GM19467 (cell line): ENCODE measurements around the gene PCBP3.

Experiments
- ATAC-seq: cut with Tn5 transposase; IDR thresholded peaks from one replicate; pipeline ENCODE4 v1.9.1; 2021; ENCODE audit warnings: mild to moderate bottlenecking, moderate library complexity; ENCODE audit not compliant: unreplicated experiment

The PCBP3 gene

GRCh38 chr21:45899317-45900033 lies 255.9 kb downstream of the PCBP3 start:
- no peak for ATAC-seq

DNA sequence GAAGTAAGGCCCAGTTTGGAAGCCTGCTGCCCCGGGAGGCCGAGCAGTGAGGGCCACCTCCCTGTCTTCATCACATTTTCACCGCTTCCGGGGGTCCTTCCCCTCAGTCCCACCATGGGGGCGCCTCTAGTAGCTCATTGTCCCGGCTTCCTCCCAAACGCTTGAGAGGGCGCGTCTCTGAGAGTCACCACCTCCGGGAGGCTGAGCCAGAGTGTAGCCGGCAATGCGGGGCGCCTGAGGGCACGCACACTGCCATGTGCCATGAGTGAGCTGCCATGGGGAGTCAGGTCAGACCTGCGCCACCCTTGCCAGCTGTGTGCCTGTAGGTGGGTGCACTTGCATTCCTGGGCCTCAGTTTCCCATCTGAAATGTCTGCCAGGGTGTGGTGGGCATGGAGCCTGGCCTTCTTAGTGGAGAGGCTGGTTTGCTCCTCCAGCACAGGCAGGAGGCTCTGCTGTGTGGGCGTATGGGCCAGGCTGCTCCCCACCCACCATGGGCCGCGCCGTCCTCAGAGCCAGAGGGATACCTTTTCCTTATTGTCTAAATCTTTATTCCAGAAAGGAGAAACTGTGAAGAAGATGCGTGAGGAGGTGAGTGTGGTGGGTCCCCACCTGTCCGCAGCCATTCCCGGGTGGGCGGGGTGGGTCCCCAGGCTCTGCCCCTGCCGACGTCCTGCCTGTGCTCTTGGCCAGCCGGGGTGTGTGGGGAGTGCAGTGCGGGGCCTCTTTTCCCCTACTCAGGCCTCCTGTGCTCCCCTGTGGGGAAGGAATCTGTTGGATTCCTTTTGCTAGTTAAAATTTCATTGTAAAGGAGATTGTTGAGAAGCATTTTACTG lies 256.7 kb downstream of the PCBP3 start:
- no peak for ATAC-seq

- ATAC-seq: no peak
Measured at GRCh38 chr21:45901061-45901690, 257.7 kb downstream of the PCBP3 start.

DNA sequence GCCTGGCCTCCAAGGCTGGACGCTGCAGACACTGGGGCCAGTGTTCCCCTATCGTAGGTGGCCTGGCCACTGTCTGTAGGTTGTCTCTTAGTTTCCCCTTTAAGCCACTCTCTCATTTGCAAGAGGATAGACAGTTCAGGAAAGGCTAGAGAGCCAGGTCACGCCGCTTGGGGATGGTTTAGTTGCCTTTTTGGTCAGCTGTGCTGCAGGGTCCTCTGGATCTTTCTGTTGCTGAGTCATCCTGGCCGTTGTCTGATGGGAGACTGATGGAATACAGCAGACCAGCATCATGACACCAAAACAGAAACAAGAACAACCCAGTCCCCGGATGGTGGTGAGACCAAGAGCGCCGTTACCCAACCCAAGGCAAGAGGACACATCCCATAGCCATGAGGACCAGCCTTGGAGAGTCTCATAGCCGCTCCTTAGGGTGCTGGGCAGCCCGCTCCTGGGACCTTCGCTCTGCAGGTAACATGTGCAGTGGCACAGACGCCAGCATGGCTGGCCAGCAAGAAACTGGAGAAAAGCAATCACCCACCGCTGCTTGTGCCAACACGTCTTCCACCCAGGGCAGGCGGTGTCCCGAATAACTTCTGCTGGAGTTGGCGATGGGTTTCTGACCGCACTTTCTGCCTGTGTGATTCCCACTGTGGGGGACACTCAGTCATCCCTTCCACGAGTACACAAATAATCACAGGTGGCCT lies 258.9 kb downstream of the PCBP3 start:
- no peak for ATAC-seq

- no peak for ATAC-seq
Measured at GRCh38 chr21:45905196-45905595, 261.7 kb downstream of the PCBP3 start.

GRCh38 chr21:45906196-45906805 lies 262.8 kb downstream of the PCBP3 start:
- ATAC-seq: no peak

- ATAC-seq: no peak
Measured at GRCh38 chr21:45906859-45907258, 263.3 kb downstream of the PCBP3 start.

DNA sequence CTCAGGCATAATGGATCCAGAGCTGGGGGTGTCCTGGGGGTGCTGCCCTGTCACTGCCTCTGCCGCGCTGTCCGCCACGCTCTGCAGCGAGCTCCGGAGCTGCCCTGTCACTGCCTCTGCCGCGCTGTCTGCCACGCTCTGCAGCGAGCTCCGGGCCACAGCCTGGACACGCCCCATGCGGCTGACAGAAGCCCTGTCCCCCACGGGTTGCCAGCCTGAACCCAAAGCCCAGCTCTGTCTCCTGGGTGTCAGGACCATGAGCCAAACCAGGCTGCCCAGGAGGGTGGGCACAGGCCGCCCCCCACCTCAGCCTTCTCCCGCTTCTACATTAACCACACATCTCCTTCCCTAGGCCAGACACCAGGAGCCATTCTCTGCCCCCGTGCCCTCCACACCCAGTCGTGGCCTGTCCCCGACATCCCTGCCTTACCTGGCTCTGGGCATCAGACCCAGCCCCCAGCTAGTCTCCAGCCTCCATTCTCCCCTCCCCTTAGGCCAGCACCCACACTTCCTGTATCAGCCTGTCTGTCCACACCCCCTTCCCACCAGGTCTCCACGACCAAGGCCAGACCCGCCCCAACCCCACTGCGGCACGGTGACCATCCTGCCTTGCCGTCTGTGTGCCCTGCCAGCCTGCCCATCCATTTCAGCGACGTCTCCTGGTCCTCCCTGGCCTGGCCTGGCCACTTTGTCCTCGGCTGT lies 265.2 kb downstream of the PCBP3 start:
- no peak for ATAC-seq

- ATAC-seq: no peak
Measured at GRCh38 chr21:45909238-45909988, 265.9 kb downstream of the PCBP3 start.

- ATAC-seq: no peak
Measured at GRCh38 chr21:45910155-45910547, 266.6 kb downstream of the PCBP3 start.

- ATAC-seq: no peak
Measured at GRCh38 chr21:45910548-45911221, 267.2 kb downstream of the PCBP3 start.

DNA sequence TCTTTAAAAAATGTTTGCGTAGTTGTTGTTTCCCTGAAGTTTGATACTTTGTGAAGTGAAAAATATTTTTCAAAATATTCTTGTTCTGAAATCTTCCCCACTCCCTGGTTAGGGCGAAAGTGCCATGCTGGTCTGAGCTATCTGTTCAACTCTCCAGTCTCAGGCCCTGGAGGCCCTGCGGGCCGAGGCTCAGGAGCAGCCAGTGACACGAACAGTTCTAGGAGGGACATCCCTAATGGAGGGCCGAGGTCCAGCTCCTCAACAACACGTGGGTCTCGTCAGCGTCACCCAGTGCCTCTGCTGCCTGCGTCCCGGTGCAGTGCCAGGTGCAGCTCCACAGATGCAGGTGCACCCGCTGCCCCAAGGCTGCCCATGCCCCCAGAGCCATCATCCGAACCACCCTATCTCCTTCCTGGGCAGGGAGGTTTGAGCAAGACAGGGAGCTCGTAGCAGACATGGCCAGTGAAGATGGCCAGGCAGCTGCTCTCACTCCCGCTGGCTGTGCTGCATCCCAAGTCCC lies 268.3 kb downstream of the PCBP3 start:
- ATAC-seq: no peak

GRCh38 chr21:45912611-45913417 lies 269.3 kb downstream of the PCBP3 start:
- no peak for ATAC-seq

DNA sequence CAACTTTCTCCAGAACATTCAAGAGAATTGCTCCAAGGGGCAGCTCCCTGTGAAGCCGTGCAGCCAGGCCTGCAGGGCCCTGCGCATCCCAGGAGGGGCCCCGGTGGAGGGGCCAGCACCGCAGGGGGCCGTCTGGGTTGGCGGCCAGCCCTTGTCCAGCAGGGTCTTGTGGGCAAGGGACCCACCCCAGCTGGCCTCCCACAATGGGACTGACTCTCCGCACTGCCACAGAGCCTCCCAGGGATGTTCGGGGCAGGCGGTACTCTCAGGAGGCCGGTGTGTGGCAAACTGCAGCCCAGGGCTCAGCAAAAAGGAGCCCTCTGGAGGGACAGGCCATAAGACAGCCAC lies 269.9 kb downstream of the PCBP3 start:
- no peak for ATAC-seq

DNA sequence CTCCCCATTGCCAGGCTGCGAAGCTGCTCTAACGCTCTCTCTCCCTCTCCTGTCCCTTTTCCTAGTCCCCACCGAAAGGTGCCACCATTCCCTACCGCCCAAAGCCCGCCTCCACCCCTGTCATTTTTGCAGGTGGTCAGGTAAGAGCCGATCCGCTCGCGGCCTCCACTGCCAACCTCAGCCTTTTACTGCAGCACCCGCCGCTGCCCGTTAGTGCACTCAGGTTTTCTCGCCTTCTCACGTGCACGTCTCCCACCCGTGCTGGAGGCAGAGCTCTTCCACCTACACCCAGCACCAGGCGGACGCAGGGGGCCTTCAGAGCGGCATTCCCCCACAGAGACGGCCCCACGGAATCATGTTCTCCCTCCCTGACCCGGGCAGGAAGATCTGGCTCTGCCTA lies 270.4 kb downstream of the PCBP3 start:
- ATAC-seq: no peak

DNA sequence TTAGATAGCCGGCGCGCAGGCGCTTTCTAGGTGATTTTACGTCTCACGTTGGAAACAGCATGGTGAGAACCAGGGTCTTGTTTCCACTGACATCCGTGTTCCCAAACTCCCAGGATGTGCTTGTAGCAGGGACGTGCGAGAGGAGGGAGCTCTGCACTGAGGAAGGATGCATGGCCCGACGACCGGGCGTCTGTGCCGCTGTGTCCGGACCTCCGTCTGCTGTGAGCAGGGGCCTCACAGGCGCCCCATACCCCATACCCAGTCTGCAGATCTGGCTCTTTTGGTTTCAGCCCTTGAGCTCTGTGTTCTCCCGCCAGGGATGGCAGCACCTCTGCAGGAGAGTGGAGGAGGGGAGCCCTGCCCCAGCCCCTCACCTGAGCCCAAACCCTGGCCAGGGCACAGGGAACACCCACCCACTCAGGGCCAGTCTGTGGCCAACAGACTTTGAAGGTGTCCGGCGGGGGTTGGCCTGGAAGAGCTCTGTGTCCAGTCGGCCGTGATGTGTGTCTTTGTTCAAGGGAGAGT lies 270.9 kb downstream of the PCBP3 start:
- no peak for ATAC-seq

DNA sequence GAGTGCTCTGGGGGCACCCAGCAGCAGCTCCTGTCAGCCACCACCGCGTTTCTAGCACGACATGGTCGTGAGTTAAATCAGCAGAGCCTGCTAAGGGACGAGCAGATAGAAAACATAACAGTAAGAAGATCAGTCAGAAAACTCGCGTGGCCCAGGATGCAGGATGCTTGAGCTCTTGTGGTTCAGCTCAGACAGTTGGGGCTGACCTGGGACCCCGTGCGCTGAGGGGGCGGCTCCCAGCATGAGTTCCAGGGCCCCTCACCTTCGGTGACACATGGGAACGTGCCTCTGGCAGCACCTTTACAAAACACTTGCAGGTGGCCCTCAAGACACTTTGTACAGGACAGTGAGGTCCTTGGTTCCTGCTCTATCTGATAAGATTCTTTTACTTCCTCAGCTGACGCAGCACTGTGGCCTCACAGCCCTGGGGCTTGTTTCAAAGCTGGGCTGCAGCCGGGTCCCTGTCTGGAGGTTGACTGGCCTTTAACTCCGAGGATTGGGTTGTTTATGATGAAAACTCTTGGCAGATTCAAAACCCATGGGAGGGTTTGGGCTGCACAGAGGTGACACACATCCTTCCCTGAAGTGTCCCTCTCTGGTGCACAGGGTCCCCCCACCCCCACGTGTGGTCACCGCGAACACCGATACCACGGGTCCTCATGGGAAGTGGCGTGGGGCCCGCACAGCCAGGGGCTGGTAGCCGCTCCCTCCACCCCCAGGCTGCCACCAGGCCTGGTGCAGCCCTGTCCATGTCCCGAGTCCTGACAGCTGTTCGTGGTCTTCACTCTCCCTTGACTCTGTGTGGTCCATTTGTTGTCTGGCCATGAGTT lies 272.7 kb downstream of the PCBP3 start:
- no peak for ATAC-seq
